Heart left ventricle (tissue), 13 donors: ENCODE results near the gene PER2.

Experiments
- CTCF ChIP-seq, 12 donors: fragments of 200-600 bp; sonication (generic) in 4 of 12; IDR thresholded peaks; one replicate each; pipeline versions ENCODE4 v1.5.0 to v1.8.0; 2018 to 2022; ENCODE audit warnings: antibody characterized with exemption in 12 of 12, mild to moderate bottlenecking in 5 of 12
- POLR2A ChIP-seq, 2 donors: fragments of 450-650 bp; IDR thresholded peaks; one replicate each; pipeline ENCODE4 v1.6.1; 2017; ENCODE audit warnings: antibody characterized with exemption in 2 of 2, mild to moderate bottlenecking in 2 of 2, moderate library complexity in 2 of 2
- donor health status: ischemic (EF 13 %, LVEDD 7.1; RV severe dilation, severe dysfunction).
- donor health status: DM: no; HTN: yes; CAD: no.
- donor health status: DM: no; HTN: no; CAD: no.
- donor health status: ischemic (EF 25% LVEDD 6.9; RV normal size, moderate dysfunction).
- donor health status: ischemic (EF 25% LVEDD 5.7; RV mildly dilated, moderate dysfunction).
- donor health status: ischemic (EF 35%, LVEDD 5.7; RV mildly dilated, moderate dysfunction).
- donor health status: nonischemic (EF 11% LVEDD 7.7; RV severe dilation, severe dysfunction).
- donor health status: DM: yes; HTN: yes; CAD: no.
- donor health status: PGD.
- donor health status: ischemic (EF 29% LVEDD 5.4; RV normal size, mild dysfunction).
- donor health status: nonischemic (EF 23%, LVEDD 6.1; RV moderate dilation, normal function).

GRCh38 chr2:238203094-238203972 lies 85.1 kb downstream of the PER2 start, which contains the start of gene ILKAP:
- peak in 1 of 12 donors; percentile 22 for TF ChIP-seq CTCF (IDR thresholded peaks at IDR 0.05)
- TF ChIP-seq POLR2A (IDR thresholded peaks at IDR 0.05) = peak; percentile 56 to 74
